RWPE1 (cell line): ENCODE measurements around the gene EMP1.
A peak's percentile ranks its signal among the peaks of the same experiment; 100 is the strongest.
"Not testable (repeated sequence)": the region's sequence is repeated elsewhere in the genome, so short reads cannot be mapped to it uniquely, and the experiment has no call there.

Source experiments
- CTCF ChIA-PET: fragments of 350-600 bp; sonication (Branson Sonifier 250); formaldehyde crosslinking; extraction: SDS; loops from one replicate; lab custom pipeline; 2021; lab: Yijun Ruan, JAX
- POLR2A ChIA-PET: fragments of 400-600 bp; formaldehyde crosslinking; extraction: SDS; loops from one replicate; lab custom pipeline; 2020; ENCODE audit warnings: antibody characterized with exemption; ENCODE audit not compliant: low non-redundant PET; lab: Yijun Ruan, JAX
- DNase-seq: peaks from one replicate; pipeline ENCODE4 v3.0.0; 2012; ENCODE audit warnings: low spot score
- H3K27ac ChIP-seq: fragments of 450-650 bp; 2 replicates; pipeline ENCODE4 v1.5.1; 2017
- TF ChIP-seq, protein P1 (sequence below): fragments of 450-650 bp; conservative IDR thresholded peaks from 2 replicates; pipeline ENCODE4 v1.5.1; 2017; ENCODE audit warnings: low read depth, mild to moderate bottlenecking

Gene EMP1

DNA sequence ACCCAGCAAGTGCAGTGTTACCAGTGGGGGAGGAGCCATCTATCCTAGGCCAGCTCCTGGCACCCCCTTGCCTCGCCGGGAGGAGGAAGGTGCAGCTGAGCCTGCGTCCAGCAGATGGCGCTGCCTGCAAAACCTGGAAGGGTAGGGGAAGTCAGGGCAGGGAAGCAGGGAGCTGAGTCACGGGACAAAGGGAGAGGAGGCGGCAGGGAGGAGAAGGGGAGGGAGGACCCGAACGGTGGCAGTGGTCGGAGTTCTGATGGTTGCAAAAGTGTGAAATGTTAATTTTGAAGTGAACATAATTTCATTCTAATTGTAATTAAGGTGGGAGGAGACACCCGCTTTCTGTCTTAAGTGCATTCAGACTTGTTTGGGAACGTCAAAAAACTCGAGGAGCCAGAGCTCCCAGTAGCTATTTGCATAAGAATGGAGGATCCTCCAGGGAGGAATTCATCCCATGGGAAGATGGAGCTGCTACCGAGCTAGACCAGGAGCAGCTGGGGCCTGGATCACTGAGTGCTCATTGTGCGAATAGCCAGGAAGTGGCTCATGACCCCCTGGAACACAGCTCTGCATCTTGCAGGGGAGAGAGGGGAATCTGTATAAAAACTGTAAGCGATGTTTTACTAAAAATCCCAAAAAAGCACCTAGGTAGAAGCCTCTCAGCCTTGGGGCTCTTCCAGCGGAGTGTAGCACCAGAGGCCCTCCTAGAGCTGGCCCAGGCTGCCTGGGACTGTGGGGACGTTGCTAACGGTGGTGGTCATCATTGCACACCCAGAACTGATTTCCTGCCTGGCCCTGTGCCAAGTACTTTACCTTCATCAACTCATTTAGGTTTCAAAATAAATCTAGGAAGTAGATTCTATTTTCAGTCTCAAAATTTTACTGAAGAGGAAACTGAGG is 59.5 kb downstream of the EMP1 start:
- ChIA-PET CTCF (interaction anchor here (0.5 to 2.3 kb wide), 17 partner anchors 11 to 911 kb away, joined by 3 to 11 read pairs (median 4); no protein-coding TSS in a partner anchor), POLR2A (no interaction called here)
- DNase-seq: peak; percentile 94
- TF ChIP-seq, protein P1, sequence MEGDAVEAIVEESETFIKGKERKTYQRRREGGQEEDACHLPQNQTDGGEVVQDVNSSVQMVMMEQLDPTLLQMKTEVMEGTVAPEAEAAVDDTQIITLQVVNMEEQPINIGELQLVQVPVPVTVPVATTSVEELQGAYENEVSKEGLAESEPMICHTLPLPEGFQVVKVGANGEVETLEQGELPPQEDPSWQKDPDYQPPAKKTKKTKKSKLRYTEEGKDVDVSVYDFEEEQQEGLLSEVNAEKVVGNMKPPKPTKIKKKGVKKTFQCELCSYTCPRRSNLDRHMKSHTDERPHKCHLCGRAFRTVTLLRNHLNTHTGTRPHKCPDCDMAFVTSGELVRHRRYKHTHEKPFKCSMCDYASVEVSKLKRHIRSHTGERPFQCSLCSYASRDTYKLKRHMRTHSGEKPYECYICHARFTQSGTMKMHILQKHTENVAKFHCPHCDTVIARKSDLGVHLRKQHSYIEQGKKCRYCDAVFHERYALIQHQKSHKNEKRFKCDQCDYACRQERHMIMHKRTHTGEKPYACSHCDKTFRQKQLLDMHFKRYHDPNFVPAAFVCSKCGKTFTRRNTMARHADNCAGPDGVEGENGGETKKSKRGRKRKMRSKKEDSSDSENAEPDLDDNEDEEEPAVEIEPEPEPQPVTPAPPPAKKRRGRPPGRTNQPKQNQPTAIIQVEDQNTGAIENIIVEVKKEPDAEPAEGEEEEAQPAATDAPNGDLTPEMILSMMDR: peak; percentile 86
- no peak overlapping the region for H3K27ac ChIP-seq

DNA sequence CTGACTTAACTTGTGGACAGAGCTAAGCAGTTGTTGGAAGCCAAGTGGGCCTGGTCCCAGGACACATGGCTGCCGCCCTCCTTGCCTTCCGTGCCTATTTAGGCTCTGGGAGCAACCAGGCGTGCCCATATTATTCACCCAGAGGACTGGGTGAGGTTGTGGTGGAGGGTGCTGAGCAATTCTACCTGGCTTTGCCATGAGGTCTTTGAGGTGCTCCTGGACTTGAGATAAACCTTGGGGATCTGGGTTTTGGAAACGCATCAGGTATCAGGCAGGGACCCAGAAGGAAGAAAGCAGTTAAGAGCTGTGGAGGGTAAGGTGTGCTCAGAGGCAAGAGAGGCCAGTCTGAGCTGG is 60.1 kb downstream of the EMP1 start:
- no peak for DNase-seq
- H3K27ac ChIP-seq: no peak overlapping the region
- TF ChIP-seq, protein P1: no peak
- ChIA-PET CTCF (interaction anchor here (0.7 to 2.3 kb wide), 5 partner anchors 10 to 483 kb away, joined by 3 to 8 read pairs (median 4); no protein-coding TSS in a partner anchor), POLR2A (no interaction called here)

DNA sequence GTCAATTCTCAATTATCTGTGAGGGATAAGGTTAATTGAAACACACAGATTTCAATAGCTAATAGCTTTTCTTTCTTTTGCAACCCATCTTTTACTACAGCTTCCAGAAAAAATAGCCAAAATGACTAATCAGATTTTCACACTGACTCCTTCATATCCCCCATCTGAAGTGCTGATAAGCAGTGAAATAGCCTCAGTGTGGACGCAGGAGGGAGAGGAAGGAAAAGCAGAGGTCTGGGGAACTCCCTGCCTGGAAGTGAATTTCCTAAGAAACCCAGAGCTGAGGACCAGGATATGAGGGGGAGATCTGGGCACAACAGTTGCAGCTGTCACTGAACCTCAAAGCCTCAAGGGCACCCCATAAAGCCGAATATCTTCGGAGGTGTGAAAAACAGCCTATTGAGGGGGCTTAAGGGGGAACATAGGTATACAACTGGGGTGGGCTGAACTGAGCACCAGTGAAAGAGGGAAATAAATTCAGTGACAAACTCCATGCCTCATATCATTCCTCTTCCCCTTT is 60.9 kb downstream of the EMP1 start:
- DNase-seq: no peak
- POLR2A ChIA-PET: no interaction called here
- H3K27ac ChIP-seq: no peak overlapping the region
- TF ChIP-seq, protein P1: no peak
- CTCF ChIA-PET: interaction anchor here (0.7 to 1.3 kb wide), 2 partner anchors 162 to 278 kb away, joined by 3 to 4 read pairs; no protein-coding TSS in a partner anchor

DNA sequence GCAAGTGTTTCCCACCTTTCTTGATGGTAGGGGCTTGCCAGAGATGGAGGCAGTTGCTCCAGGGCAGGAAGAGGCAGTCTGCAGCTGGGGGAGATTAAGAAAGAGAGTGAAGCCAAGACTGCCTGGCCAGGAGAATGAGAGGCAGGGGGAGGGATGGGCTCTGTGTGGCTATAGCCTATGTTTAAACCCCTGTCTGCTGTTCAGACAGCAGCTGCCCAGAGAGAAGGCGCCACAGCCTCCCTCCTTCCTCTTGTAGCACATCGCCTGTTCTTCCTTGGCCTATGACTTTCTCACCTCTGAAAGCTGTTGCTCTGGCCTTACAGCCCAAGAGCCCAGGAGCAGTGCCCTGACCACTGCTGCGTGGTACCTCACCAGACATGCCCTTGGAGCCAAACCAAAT is 61.7 kb downstream of the EMP1 start:
- DNase-seq: no peak
- POLR2A ChIA-PET: no interaction called here
- CTCF ChIA-PET: no interaction called here
- no peak overlapping the region for H3K27ac ChIP-seq
- TF ChIP-seq, protein P1: no peak

DNA sequence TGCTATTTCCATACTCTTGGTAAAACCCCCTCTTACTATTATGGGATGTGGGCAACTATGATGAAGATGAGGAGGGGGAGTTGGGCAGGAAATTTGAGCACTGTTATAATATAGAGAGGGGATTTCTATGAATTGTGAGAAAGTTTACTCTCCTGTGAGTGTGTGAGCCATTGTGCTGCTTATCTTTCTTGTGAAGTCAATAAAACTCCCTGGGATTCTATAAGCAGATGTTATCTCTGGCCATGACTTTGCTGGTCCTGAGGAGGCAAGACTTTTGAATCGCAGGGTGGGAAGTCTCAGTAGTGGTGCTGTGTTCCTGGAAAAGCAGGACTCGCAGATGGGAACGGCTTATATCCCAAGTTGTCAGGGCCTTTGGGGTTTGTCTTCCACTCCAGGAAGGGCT is 62.2 kb downstream of the EMP1 start:
- ChIA-PET POLR2A (no interaction called here), CTCF (no interaction called here)
- DNase-seq: no peak
- H3K27ac ChIP-seq: no peak overlapping the region
- TF ChIP-seq, protein P1: no peak

DNA sequence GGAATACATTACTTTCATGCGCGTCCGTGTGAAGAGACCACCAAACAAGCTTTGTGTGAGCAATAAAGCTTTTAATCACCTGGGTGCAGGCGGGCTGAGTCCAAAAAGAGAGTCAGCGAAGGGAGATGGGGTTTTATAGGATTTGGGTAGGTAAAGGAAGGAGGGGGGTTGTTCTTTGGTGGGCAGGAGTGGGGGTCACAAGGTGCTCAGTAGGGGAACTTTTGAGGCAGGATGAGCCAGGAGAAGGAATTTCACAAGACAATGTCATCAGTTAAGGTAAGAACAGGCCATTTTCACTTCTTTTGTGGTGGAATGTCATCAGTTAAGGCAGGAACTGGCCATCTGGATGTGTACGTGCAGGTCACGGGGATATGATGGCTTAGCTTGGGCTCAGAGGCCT is 63.1 kb downstream of the EMP1 start:
- DNase-seq, H3K27ac ChIP-seq, POLR2A ChIA-PET: not testable (repeated sequence)
- CTCF ChIA-PET: interaction anchor here (0.7 kb wide), 1 partner anchor 879 kb away, joined by 6 read pairs; no protein-coding TSS in a partner anchor

DNA sequence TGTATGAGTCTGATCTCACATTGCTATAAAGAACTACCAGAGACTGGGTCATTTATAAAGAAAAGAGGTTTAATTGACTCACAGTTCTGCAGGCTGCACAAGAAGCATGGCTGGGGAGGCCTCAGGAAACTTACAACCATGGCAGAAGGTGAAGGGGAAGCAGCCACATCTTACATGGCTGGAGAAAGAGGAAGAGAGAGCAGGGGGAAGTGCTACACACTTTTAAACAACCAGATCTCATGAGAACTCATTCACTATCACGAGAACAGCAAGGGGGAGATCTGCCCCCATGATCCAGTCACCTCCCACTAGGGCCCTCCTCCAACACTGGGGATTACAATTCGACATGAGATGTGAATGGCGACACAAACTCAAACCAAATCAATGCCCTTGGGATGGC is 71.3 kb downstream of the EMP1 start:
- CTCF ChIA-PET, DNase-seq, POLR2A ChIA-PET, H3K27ac ChIP-seq: not testable (repeated sequence)
